Uterus (tissue), 2 donors: Measurements from ENCODE around the gene CA6.

Experiments used
- POLR2A ChIP-seq, 2 donors: fragments of 450-650 bp; IDR thresholded peaks; one replicate each; pipeline ENCODE4 v1.6.1; 2016; ENCODE audit warnings: antibody characterized with exemption in 2 of 2, mild to moderate bottlenecking in 1 of 2, moderate library complexity in 1 of 2
- TF ChIP-seq, protein P1 (sequence below), 4 experiments: fragments of 200-600 bp in 2 of 4; fragments of 450-650 bp in 2 of 4; sonication (generic) in 2 of 4; IDR thresholded peaks; one replicate each; pipeline ENCODE4 v1.5.1; 2016 to 2019; ENCODE audit warnings: antibody characterized with exemption in 4 of 4, mild to moderate bottlenecking in 2 of 4, moderate library complexity in 1 of 4

DNA sequence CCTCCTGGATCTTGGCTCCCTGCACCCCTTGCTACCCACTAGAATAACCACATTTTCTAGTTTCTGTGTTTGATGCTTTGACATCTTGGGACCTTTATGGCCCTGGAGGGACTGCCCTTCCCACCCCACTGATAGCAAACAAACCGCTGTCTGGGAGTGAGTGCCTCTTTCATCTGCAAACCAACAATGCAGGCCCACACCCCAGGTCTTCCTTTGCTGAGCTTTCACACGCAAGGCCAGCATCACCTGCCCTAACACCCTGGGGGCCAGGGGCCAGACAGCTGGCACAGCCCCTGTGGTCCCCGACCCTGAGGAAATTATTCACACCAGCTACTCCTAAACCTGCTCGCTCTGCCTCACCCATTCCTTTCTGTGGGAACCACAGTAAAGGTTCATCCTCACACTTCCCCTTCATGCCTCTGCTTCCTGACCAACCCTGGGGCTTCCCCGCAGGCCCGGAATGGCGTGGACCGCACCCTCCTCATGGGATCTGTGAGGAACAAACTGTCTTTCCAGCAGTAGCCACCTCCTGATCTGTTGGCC, 65.2 kb downstream of the CA6 start:
- no peak for TF ChIP-seq POLR2A (IDR thresholded peaks at IDR 0.05)
- TF ChIP-seq, protein P1, sequence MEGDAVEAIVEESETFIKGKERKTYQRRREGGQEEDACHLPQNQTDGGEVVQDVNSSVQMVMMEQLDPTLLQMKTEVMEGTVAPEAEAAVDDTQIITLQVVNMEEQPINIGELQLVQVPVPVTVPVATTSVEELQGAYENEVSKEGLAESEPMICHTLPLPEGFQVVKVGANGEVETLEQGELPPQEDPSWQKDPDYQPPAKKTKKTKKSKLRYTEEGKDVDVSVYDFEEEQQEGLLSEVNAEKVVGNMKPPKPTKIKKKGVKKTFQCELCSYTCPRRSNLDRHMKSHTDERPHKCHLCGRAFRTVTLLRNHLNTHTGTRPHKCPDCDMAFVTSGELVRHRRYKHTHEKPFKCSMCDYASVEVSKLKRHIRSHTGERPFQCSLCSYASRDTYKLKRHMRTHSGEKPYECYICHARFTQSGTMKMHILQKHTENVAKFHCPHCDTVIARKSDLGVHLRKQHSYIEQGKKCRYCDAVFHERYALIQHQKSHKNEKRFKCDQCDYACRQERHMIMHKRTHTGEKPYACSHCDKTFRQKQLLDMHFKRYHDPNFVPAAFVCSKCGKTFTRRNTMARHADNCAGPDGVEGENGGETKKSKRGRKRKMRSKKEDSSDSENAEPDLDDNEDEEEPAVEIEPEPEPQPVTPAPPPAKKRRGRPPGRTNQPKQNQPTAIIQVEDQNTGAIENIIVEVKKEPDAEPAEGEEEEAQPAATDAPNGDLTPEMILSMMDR (IDR thresholded peaks at IDR 0.05) = no peak
